ENCODE data around the gene SCML2.
"Not testable (repeated sequence)": the region's sequence is repeated elsewhere in the genome, so short reads cannot be mapped to it uniquely, and the experiment has no call there.

The SCML2 gene

DNA sequence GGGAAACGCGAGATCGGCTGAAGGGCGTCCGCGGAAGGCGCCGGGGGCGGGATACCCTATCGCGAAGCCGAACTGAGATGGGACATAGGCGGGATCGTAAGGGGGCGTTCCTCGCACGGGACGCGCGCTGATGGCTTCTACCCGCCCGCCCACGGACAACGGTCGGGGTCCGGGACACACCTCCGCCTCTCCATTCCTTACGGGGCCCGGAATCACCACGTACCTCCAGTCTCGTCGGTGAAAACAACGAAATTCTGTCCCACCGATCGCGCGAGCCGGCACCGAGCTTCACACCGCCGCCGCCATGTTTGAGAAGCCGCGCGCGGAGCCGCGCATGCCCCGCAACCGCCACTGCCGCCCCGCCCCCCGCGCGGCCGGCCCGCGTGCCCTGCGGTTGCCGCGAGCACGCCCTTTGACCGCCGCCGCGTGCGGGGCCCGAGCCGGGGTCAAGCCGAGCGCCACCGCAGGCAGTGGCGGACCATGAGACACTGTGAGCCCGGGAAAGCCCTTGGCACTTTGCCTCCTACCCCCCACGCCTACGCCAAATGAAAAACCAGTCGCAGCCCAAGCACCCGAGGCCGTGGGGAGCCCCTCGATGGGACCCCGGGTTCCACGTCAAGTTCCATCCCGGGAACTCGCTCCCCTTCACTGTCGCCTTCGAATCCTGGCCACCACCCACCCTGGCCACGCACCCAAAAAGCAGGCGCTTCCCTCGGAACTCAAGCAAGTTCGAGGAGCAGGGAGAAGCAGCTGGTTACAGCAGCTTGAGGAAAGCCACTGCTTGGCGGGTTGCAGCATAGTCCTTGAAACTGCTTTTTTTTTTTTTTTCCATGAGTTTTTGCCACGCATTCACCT, at the start of gene SCML2:
Gene SCML2, minus strand, starts transcription at position 320 of the 855 bp plus-strand sequence. CDS start 20,617 bp downstream, outside the sequence.
- peak within 1 kb of the TSS; percentile 51 for H3K27ac ChIP-seq
- TF ChIP-seq, protein P1, sequence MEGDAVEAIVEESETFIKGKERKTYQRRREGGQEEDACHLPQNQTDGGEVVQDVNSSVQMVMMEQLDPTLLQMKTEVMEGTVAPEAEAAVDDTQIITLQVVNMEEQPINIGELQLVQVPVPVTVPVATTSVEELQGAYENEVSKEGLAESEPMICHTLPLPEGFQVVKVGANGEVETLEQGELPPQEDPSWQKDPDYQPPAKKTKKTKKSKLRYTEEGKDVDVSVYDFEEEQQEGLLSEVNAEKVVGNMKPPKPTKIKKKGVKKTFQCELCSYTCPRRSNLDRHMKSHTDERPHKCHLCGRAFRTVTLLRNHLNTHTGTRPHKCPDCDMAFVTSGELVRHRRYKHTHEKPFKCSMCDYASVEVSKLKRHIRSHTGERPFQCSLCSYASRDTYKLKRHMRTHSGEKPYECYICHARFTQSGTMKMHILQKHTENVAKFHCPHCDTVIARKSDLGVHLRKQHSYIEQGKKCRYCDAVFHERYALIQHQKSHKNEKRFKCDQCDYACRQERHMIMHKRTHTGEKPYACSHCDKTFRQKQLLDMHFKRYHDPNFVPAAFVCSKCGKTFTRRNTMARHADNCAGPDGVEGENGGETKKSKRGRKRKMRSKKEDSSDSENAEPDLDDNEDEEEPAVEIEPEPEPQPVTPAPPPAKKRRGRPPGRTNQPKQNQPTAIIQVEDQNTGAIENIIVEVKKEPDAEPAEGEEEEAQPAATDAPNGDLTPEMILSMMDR (IDR thresholded peaks at IDR 0.05) = 0 out of 2 replicates have a peak, but pooled peaks have one; percentile 11
- no peak for TF ChIP-seq ZFX (IDR thresholded peaks at IDR 0.05; ENCODE audit: borderline replicate concordance)

DNA sequence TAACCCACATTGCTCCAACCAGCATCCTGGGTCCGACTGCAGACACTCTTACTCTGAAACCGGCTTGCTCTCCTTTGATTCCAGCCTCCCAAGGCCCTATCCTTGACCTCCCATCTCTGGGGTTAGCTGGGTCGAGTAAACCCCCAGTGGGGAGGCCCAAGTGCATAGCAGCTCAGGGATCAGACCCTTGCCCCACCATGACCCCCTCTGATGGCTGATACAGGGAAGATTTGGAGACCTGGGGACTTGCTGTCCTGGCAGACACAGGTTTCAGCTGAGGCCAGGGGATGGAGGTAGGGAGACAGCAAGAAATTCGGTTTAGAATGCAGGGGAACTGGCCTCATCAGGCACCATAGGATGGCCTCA, 47.3 kb upstream of the SCML2 start:
- H3K27ac ChIP-seq = no peak overlapping the region
- TF ChIP-seq, protein P1 (IDR thresholded peaks at IDR 0.05) = no peak
- TF ChIP-seq ZFX (IDR thresholded peaks at IDR 0.05; ENCODE audit: borderline replicate concordance) = no peak

DNA sequence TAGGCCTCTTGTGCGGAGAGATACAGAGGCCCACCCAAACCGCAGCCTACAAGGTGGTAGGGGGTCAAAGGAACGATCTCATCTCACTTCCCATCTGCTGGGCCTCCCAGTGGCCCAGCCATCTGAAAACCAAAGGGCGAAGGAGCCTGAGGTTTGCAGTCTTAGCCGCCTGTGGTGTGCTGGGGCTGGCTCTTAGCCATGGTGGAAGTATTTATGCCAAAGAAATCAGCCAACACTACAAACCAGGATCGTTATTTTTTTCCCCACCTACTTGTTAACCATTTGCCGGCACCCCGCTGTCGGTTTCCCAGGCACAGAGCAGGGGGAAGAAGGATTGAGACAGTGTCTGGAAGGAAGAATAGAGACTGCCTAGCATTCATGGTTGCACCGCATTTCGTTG, 40.0 kb upstream of the SCML2 start:
- TF ChIP-seq, protein P1 (IDR thresholded peaks at IDR 0.05) = no peak
- no peak for TF ChIP-seq ZFX (IDR thresholded peaks at IDR 0.05; ENCODE audit: borderline replicate concordance)
- H3K27ac ChIP-seq = no peak overlapping the region

DNA sequence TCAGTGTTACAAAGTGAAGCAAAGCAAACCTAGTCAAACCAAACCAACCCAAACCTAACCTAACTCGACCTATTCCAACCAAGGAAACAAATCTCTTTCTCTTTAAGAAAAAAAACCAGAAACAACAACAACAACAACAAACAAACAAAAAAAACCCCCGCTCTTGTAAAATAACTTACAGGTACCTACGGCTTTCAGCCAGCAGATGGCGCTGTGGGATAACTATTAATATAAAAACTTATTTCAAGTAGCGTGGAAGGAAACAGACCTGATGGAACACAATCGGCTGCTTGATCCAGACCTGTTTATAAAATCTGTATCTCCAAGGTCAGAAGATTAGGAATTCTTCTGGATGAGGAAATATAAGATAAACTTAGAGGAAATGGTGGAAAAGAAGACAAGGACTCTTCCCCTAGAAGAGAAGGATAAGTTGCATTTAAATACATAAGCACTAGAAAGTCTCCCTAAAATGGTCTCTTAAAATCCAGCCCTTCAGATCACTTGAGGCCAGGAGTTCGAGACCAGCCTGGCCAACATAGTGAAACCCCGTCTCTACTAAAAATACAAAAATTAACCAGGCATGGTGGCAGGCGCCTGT, 36.6 kb upstream of the SCML2 start:
- no peak overlapping the region for H3K27ac ChIP-seq
- TF ChIP-seq, protein P1 (IDR thresholded peaks at IDR 0.05) = peak; percentile 30
- TF ChIP-seq ZFX (IDR thresholded peaks at IDR 0.05; ENCODE audit: borderline replicate concordance) = no peak

DNA sequence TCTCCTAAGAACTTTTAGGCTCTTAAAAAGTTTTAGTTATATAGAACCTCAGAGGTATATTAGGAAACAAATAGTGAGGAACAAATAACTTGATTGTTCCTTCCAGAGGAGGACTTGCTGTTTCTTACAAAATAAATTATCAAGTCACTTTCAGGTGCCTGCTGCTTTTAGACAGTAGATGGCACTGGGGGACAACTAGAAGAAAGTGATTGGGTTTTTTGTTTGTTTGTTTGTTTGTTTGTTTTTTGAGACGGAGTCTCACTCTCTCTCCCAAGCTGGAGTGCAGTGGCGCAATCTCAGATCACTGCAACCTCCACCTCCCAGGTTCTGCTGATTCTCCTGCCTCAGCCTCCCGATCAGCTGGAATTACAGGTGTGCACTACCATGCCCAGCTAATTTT, 35.5 kb upstream of the SCML2 start:
- TF ChIP-seq, protein P1 (IDR thresholded peaks at IDR 0.05) = peak; percentile 24
- no peak for TF ChIP-seq ZFX (IDR thresholded peaks at IDR 0.05; ENCODE audit: borderline replicate concordance)

DNA sequence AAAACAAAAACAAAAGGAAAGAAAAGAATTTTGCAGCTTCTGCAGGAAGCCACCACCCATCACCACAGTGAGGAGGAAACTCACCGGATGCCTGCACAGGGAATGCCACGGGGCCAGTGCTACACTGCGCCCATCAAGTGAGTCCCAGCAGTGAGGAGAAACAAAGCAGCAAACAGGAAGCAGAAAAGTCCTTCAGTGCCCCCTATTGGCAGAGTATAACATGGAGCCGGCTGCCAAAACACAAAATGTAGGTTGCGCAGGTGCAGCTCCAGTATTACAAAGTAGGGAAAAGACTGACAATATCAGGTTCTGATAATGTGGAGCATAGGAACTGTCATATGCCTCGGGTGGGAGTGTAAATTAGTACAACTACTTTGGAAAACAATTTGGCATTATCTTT, 23.3 kb upstream of the SCML2 start:
- TF ChIP-seq ZFX (IDR thresholded peaks at IDR 0.05; ENCODE audit: borderline replicate concordance) = no peak
- TF ChIP-seq, protein P1 (IDR thresholded peaks at IDR 0.05) = peak; percentile 68
- no peak overlapping the region for H3K27ac ChIP-seq

More for the DNA sequence above, 35.5 kb upstream of the SCML2 start:
- no peak overlapping the region for H3K27ac ChIP-seq

DNA sequence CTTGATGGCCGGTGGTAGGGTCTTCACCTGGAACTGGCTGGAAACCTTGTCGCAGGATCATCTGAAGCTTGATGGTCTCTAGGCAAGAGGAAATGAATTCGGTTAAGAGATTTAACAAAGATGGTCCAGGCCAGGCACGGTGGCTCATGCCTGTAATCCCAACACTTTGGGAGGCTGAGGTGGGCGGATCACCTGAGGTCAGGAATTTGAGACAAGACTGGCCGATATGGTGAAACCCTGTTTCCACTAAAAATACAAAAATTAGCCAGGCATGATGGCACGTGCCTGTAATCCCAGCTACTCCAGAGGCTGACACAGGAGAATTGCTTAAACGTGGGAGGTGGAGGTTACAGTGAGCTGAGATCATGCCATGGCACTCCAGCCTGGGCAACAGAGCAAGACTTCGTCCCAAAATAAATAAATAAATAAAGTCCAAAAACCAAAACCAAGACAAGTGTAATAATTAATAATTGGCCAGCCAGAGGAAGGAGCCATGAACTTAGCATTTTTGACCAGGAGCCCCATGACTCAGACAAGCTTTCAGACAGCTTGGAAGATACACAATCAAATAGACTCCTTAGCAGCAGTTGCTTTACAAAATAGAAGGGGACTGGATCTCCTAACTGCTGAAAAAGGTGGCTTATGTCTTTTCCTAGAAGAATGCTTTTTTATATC, 20.8 kb upstream of the SCML2 start:
- not testable (repeated sequence) for H3K27ac ChIP-seq

DNA sequence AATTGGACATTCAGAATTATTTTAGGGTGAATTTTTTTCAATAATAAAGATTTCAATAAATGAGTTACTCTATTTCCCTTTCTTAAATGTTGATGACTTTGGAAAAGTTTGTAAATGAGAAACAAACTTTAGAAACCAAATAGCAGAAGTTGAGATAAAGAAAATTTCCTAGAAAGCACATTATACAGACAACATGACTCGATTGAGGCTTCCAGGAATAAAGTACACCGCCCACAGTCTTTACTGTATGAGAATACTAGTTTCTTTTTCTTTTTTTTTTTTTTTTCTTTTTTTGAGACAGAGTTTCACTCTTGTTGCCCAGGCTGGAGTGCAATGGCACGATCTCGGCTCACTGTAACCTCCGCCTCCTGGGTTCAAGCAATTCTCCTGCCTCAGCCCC, 14.6 kb upstream of the SCML2 start:
- not testable (repeated sequence) for H3K27ac ChIP-seq
